ENCODE results near the gene NAA10. TPM values are rescaled to one million over a fixed set of nuclear protein-coding genes. Genes with fewer than 3 reads are reported as not detected.
A peak's percentile ranks its signal among the peaks of the same experiment; 100 is the strongest.

The NAA10 gene
- total and polyA plus RNA-seq, 3 experiments from 2014 or later = 105 to 162 (median 160) TPM

DNA sequence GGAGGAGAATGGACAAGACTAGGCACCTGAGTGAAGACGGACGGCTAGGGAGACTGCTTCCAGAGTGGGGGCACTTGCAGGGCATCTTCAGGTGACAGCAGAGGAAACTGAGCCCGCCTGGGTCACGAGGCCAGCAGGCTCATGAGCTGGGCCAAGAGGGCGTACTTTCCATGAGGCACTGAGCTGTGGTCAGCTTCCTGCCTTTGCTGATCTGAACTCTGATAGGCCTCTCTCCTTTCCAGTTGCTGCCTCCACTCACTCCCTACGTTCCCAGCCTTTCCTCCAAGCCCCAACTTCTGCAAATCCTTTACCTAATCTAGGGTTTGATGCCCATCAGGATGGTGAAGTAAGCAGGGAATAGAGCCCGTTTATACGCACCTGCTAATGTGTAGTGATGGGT is 47.5 kb downstream of the NAA10 start:
- H3K27me3 Mint-ChIP-seq = peaks cover 15 to 35% of the 10 kb centered on the region in 2 donors
- H3K4me3 ChIP-seq (ENCODE audit: low read length) = no peak overlapping the region
- H3K27me3 ChIP-seq (ENCODE audit: insufficient read depth, low read length, poor library complexity, severe bottlenecking) = peaks cover 15% of the 10 kb centered on the region
- peaks cover 0 to 5% (median 3%) of the 10 kb centered on the region in 3 donors for H3K4me1 Mint-ChIP-seq
- H3K4me3 Mint-ChIP-seq = peak overlapping the region in 1 of 7 donors; percentile 48
- no peak overlapping the region for H3K27ac Mint-ChIP-seq
- H3K9me3 ChIP-seq (ENCODE audit: low read length) = no peaks in the 10 kb centered on the region
- peaks cover 6% of the 10 kb centered on the region for H3K4me1 ChIP-seq (ENCODE audit: insufficient read depth, low read length)
- H3K9me3 Mint-ChIP-seq = peaks cover 0 to 2% (median 0%) of the 10 kb centered on the region in 5 donors
- ChIA-PET POLR2A (no interaction called here), CTCF (no interaction called here)
- H3K36me3 Mint-ChIP-seq = peaks cover 0 to under 1% (median 0%) of the 10 kb centered on the region in 3 donors
- DNase-seq = no peak
- no peak overlapping the region for H3K27ac ChIP-seq (ENCODE audit: low read depth, low read length)
- H3K36me3 ChIP-seq (ENCODE audit: insufficient read depth, low read length) = no peaks in the 10 kb centered on the region

DNA sequence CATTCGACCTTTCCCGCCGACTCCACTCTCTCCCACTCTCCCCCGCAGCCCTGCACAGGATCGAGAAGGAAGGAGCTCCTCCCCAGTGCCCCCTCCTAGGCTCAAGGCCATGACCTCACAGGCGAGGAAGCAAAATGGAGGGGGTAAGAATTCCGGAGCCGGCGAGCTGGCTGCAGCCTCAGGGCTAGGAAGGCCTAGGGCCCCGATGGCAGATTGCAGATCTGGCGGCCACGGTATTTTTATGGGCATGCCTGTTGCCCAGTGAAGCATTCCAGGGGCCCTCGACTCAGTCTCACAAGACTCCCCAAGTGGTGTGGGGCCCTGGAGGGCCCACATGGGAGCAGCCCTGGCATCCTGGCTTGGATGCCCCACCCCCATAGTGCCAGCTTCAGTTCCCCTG is 47.9 kb downstream of the NAA10 start:
- H3K27ac Mint-ChIP-seq = no peak overlapping the region
- peaks cover 18 to 33% of the 10 kb centered on the region in 2 donors for H3K27me3 Mint-ChIP-seq
- H3K4me3 ChIP-seq (ENCODE audit: low read length) = no peak overlapping the region
- ChIA-PET CTCF (no interaction called here), POLR2A (no interaction called here)
- peaks cover 15% of the 10 kb centered on the region for H3K27me3 ChIP-seq (ENCODE audit: insufficient read depth, low read length, poor library complexity, severe bottlenecking)
- peak overlapping the region in 2 of 7 donors; percentile 48 to 57 for H3K4me3 Mint-ChIP-seq
- DNase-seq = no peak
- peaks cover 0 to 3% (median 0%) of the 10 kb centered on the region in 3 donors for H3K36me3 Mint-ChIP-seq
- peaks cover 6% of the 10 kb centered on the region for H3K4me1 ChIP-seq (ENCODE audit: insufficient read depth, low read length)
- H3K36me3 ChIP-seq (ENCODE audit: insufficient read depth, low read length) = no peaks in the 10 kb centered on the region
- H3K9me3 Mint-ChIP-seq = peaks cover 0 to 2% (median 0%) of the 10 kb centered on the region in 5 donors
- H3K4me1 Mint-ChIP-seq = peaks cover 0 to 5% (median 4%) of the 10 kb centered on the region in 3 donors
- no peak overlapping the region for H3K27ac ChIP-seq (ENCODE audit: low read depth, low read length)
- no peaks in the 10 kb centered on the region for H3K9me3 ChIP-seq (ENCODE audit: low read length)

DNA sequence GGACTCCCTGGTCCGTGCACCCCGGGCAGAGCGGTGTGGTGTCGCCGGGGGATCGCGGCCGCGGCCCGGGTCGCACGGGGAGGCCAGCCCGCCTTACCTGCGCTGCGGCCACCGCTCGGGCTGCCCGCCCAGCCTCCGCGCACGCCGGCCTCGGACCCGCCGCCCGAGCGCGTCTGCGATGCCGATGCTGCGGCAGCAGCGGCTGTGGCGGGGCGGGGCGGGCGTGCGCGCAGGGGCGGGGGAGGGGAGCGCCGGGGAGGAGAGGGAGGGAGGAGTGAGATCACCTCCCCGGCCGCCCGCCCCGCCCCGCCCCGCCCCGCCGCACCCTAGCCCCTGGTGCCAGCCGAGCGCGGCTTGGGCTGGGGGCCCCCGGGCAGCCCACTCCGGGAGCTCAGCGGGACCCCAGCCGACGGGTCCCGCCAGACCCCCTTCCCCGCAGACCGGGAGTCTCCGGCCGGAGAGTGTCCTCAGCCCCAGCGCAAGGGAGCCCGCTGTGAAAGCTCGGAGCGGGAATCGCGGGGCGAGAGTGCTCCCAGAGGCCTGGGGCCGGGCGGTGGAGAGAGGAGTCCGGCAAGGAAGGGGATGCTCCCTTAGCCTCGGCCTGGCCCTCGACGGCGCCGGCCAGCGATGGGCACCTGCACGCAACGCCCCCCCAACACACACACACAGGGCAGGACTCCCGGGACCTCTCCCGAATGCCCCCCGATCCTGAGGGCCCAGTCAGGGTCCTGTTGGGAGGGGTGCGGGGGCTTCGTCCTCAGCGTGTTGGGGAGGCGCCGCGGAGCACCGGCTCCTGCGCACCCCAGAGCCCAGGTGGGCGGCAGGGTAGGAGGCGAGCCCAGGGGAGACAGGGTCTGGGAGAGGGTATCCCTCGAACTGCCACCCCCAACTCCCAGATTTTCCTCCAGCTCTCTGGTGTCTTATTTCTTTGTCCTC is 48.6 kb downstream of the NAA10 start, which contains the start of gene L1CAM:
Gene L1CAM (minus strand): TSS at position 206 of the 936 bp plus-strand sequence. CDS start 10,337 bp downstream, outside the sequence.
- POLR2A ChIA-PET = no interaction called here
- CTCF ChIA-PET = no interaction called here

DNA sequence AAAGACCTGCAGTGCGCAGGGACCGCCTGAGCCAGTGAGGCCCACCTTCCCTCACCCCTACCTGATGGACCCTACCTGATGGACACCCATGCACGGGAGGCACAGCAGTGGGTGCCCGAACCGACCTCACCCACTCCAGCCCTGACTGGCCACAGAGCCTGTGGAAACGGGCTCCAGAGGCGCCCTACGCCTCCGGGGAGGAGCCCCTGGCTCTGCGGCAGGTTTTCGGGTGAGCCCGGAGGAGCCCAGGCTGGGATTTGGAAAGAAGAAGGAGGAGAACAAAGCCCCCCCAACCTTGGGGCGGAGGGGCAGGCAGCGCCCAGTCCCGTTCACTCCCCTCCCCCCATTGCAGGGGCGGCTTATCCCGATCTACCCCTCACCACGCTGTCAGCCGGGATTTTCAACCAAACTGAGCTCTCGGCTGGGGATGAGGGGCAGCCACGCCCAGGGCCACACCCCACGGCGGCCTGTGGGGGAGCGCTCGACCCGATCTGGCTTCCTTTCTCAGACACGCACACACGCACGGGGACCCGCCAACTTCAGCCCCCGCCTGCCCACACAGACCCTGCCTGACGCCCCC is 49.5 kb downstream of the NAA10 start:
- peaks cover 18 to 38% of the 10 kb centered on the region in 2 donors for H3K27me3 Mint-ChIP-seq
- H3K4me1 Mint-ChIP-seq = peaks cover 0 to 5% (median 4%) of the 10 kb centered on the region in 3 donors
- ChIA-PET CTCF (no interaction called here), POLR2A (no interaction called here)
- no peaks in the 10 kb centered on the region for H3K36me3 ChIP-seq (ENCODE audit: insufficient read depth, low read length)
- H3K27me3 ChIP-seq (ENCODE audit: insufficient read depth, low read length, poor library complexity, severe bottlenecking) = peaks cover 15% of the 10 kb centered on the region
- H3K9me3 ChIP-seq (ENCODE audit: low read length) = no peaks in the 10 kb centered on the region
- H3K36me3 Mint-ChIP-seq = peaks cover 0 to 3% (median 0%) of the 10 kb centered on the region in 3 donors
- no peak overlapping the region for H3K4me3 ChIP-seq (ENCODE audit: low read length)
- H3K9me3 Mint-ChIP-seq = peaks cover 0 to 2% (median 0%) of the 10 kb centered on the region in 5 donors
- DNase-seq = no peak
- peak overlapping the region in 1 of 8 donors; percentile 57 for H3K27ac Mint-ChIP-seq
- peak overlapping the region in 4 of 7 donors; percentile 28 to 43 (median 38) for H3K4me3 Mint-ChIP-seq
- H3K4me1 ChIP-seq (ENCODE audit: insufficient read depth, low read length) = peaks cover 6% of the 10 kb centered on the region
- no peak overlapping the region for H3K27ac ChIP-seq (ENCODE audit: low read depth, low read length)

More for the DNA sequence above, 48.6 kb downstream of the NAA10 start, which contains the start of gene L1CAM:
- peaks cover 0 to 5% (median 4%) of the 10 kb centered on the region in 3 donors for H3K4me1 Mint-ChIP-seq
- H3K9me3 Mint-ChIP-seq = peaks cover 0 to 2% (median 0%) of the 10 kb centered on the region in 5 donors
- Histone ChIP-seq H3K36me3 (ENCODE audit: insufficient read depth, low read length) (no peaks in the 10 kb centered on the region), H3K27me3 (ENCODE audit: insufficient read depth, low read length, poor library complexity, severe bottlenecking) (peaks cover 15% of the 10 kb centered on the region), H3K9me3 (ENCODE audit: low read length) (no peaks in the 10 kb centered on the region), H3K4me3 (ENCODE audit: low read length) (no peak within 1 kb of the TSS), H3K4me1 (ENCODE audit: insufficient read depth, low read length) (peaks cover 6% of the 10 kb centered on the region), H3K27ac (ENCODE audit: low read depth, low read length) (no peak within 1 kb of the TSS)
- peak within 1 kb of the TSS in 1 of 8 donors; percentile 57 for H3K27ac Mint-ChIP-seq
- peak within 1 kb of the TSS in 4 of 7 donors; percentile 28 to 57 (median 46) for H3K4me3 Mint-ChIP-seq
- H3K36me3 Mint-ChIP-seq = peaks cover 0 to 3% (median 0%) of the 10 kb centered on the region in 3 donors
- H3K27me3 Mint-ChIP-seq = peaks cover 18 to 33% of the 10 kb centered on the region in 2 donors
- DNase-seq = no peak

DNA sequence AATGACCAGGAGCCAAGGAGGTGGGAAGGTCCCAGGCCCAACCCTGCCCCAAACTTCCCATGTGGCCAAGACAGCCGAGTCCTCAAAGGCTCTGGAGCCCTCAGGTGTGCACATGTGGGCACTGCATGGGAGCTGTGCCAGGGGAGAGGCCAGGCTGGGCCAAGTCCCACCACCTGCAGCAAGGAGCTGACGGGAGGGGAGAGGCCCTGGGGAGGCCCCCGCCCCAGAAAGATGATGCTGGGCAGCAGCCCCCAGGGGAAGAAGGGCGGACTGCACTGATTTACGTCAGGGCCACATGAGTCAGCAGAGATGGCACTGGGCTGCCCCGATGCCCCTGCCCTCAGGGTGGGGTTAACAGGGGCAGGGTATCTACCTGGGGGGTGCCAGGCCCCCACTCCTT is 50.2 kb downstream of the NAA10 start:
- Mint-ChIP-seq H3K4me1 (peaks cover 0 to 5% (median 4%) of the 10 kb centered on the region in 3 donors), H3K27ac (no peak overlapping the region), H3K4me3 (peak overlapping the region in 3 of 7 donors; percentile 13 to 59 (median 29)), H3K27me3 (peaks cover 18 to 38% of the 10 kb centered on the region in 2 donors), H3K9me3 (peaks cover 0 to 2% (median 0%) of the 10 kb centered on the region in 5 donors), H3K36me3 (peaks cover 0 to 3% (median 0%) of the 10 kb centered on the region in 3 donors)
- H3K9me3 ChIP-seq (ENCODE audit: low read length) = no peaks in the 10 kb centered on the region
- DNase-seq = no peak
- no peak overlapping the region for H3K27ac ChIP-seq (ENCODE audit: low read depth, low read length)
- peaks cover 15% of the 10 kb centered on the region for H3K27me3 ChIP-seq (ENCODE audit: insufficient read depth, low read length, poor library complexity, severe bottlenecking)
- H3K4me3 ChIP-seq (ENCODE audit: low read length) = no peak overlapping the region
- ChIA-PET CTCF (no interaction called here), POLR2A (no interaction called here)
- no peaks in the 10 kb centered on the region for H3K36me3 ChIP-seq (ENCODE audit: insufficient read depth, low read length)
- peaks cover 6% of the 10 kb centered on the region for H3K4me1 ChIP-seq (ENCODE audit: insufficient read depth, low read length)

DNA sequence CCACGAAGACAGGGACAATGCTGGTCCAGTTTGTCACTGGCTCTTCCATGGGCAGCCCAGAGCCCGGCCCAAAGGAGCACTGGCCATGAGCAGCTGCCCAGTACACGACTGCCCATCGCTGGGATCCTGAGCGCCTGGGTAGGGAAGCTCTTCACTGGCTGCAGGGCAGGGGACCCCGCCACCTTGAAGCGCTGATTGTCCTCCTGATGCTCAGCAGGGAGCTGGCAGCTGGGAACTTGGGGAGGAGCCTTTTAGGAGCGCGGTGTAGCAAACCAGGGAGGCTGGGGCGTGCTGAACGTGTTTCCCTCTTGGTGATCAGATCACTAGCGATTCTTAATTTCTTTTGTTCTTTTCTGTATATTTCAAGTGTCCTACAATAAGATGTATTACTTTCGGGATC is 50.7 kb downstream of the NAA10 start:
- Histone ChIP-seq H3K27ac (ENCODE audit: low read depth, low read length) (no peak overlapping the region), H3K4me3 (ENCODE audit: low read length) (no peak overlapping the region), H3K27me3 (ENCODE audit: insufficient read depth, low read length, poor library complexity, severe bottlenecking) (peaks cover 15% of the 10 kb centered on the region), H3K4me1 (ENCODE audit: insufficient read depth, low read length) (peaks cover 6% of the 10 kb centered on the region), H3K9me3 (ENCODE audit: low read length) (no peaks in the 10 kb centered on the region), H3K36me3 (ENCODE audit: insufficient read depth, low read length) (no peaks in the 10 kb centered on the region)
- POLR2A ChIA-PET = no interaction called here
- Mint-ChIP-seq H3K36me3 (peaks cover 0 to 3% (median 0%) of the 10 kb centered on the region in 3 donors), H3K9me3 (peaks cover 0 to 2% (median 0%) of the 10 kb centered on the region in 5 donors), H3K27ac (no peak overlapping the region), H3K27me3 (peaks cover 23 to 42% of the 10 kb centered on the region in 2 donors), H3K4me3 (peak overlapping the region in 4 of 7 donors; percentile 1 to 59 (median 21)), H3K4me1 (peaks cover 0 to 8% (median 5%) of the 10 kb centered on the region in 3 donors)
- no peak for DNase-seq
- CTCF ChIA-PET = no interaction called here

DNA sequence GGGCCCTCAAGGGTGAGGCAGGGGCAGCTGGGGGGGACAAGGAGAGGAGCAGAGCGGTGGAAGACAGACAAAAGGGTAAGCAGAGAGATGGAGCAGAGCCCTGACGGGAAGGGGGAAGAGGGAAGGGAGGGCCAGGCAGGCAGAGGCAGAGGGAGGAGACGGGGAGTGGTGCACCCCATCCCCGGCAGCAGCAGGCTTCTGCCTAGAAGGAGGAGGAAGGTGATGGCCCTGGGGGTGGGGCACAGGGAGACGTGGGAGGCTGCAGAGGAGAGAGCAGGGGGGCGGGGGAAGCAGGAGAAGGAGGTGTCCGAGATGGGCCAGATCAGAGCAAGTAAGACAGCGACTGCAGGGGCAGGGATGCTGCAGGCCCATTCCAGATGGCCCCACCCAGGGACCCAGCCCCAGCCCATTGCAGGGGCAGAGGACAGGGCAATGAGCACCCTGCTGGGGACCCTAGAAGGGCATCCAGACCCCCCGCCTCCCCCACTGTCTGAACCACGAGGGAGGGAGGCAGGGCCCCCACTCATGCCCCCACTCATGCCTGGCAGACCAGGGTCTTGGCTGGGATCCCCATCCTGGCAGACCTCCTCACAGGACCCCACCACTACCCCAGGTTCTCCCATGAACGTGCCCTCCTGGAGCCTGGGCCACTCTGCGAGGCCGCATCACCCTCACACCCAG is 51.5 kb downstream of the NAA10 start:
- Mint-ChIP-seq H3K27ac (peak overlapping the region in 1 of 8 donors; percentile 60), H3K4me1 (peaks cover under 1 to 12% (median 7%) of the 10 kb centered on the region in 3 donors), H3K36me3 (peaks cover 0 to 3% (median 0%) of the 10 kb centered on the region in 3 donors), H3K27me3 (peaks cover 28 to 49% of the 10 kb centered on the region in 2 donors), H3K4me3 (no peak overlapping the region), H3K9me3 (peaks cover 0 to 2% (median 0%) of the 10 kb centered on the region in 5 donors)
- no peaks in the 10 kb centered on the region for H3K9me3 ChIP-seq (ENCODE audit: low read length)
- no peak overlapping the region for H3K27ac ChIP-seq (ENCODE audit: low read depth, low read length)
- DNase-seq = no peak
- ChIA-PET CTCF (no interaction called here), POLR2A (no interaction called here)
- no peaks in the 10 kb centered on the region for H3K36me3 ChIP-seq (ENCODE audit: insufficient read depth, low read length)
- no peak overlapping the region for H3K4me3 ChIP-seq (ENCODE audit: low read length)
- peaks cover 15% of the 10 kb centered on the region for H3K27me3 ChIP-seq (ENCODE audit: insufficient read depth, low read length, poor library complexity, severe bottlenecking)
- peaks cover 6% of the 10 kb centered on the region for H3K4me1 ChIP-seq (ENCODE audit: insufficient read depth, low read length)

All from CD8-positive, alpha-beta memory T cell (primary cell).